Breast epithelium (tissue), 3 donors: Measurements from ENCODE around the gene PLEKHG1.

Experiments
- CTCF ChIP-seq, 3 donors: fragments of 450-650 bp; IDR thresholded peaks; one replicate each; pipeline ENCODE4 v1.5.1; 2016 to 2017; ENCODE audit warnings: antibody characterized with exemption in 3 of 3, mild to moderate bottlenecking in 3 of 3, moderate library complexity in 3 of 3
- POLR2A ChIP-seq: fragments of 450-650 bp; IDR thresholded peaks from one replicate; pipeline ENCODE4 v1.6.1; 2016; ENCODE audit warnings: antibody characterized with exemption, mild to moderate bottlenecking, moderate library complexity
- POLR2AphosphoS5 ChIP-seq, 3 donors: sonication (generic); formaldehyde crosslinking; IDR thresholded peaks; one replicate each; pipeline ENCODE4 v1.6.1; 2017; ENCODE audit warnings: antibody characterized with exemption in 3 of 3

- TF ChIP-seq CTCF (IDR thresholded peaks at IDR 0.05) (no peak), POLR2A (no peak), POLR2AphosphoS5 (IDR thresholded peaks at IDR 0.05) (no peak)
Observed at GRCh38 chr6:150566486-150566885, 33.2 kb upstream of the PLEKHG1 start.
